ENCODE measurements around the gene DIP2A. TPM values are rescaled to one million over a fixed set of nuclear protein-coding genes. Genes with fewer than 3 reads are reported as not detected.

The DIP2A gene
- total RNA-seq, 1 donor from 2014 or later = 57.2 TPM

DNA sequence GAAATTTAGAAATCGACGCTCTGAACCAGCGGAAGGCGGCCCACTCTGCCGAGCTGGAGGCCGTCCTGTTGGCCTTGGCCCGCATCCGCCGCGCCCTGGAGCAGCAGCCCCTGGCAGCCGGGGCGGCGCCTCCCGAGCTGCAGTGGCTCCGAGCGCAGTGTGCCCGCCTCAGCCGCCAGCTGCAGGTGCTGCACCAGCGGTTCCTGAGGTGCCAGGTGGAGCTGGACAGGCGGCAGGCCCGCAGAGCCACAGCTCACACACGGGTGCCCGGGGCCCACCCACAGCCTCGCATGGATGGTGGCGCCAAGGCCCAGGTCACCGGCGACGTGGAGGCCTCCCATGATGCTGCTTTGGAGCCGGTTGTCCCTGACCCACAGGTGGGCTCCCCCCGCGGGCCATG is 47.0 kb upstream of the DIP2A start:
- TF ChIP-seq, protein P1, sequence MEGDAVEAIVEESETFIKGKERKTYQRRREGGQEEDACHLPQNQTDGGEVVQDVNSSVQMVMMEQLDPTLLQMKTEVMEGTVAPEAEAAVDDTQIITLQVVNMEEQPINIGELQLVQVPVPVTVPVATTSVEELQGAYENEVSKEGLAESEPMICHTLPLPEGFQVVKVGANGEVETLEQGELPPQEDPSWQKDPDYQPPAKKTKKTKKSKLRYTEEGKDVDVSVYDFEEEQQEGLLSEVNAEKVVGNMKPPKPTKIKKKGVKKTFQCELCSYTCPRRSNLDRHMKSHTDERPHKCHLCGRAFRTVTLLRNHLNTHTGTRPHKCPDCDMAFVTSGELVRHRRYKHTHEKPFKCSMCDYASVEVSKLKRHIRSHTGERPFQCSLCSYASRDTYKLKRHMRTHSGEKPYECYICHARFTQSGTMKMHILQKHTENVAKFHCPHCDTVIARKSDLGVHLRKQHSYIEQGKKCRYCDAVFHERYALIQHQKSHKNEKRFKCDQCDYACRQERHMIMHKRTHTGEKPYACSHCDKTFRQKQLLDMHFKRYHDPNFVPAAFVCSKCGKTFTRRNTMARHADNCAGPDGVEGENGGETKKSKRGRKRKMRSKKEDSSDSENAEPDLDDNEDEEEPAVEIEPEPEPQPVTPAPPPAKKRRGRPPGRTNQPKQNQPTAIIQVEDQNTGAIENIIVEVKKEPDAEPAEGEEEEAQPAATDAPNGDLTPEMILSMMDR (IDR thresholded peaks at IDR 0.05; ENCODE audit: unreplicated experiment) = no peak

DNA sequence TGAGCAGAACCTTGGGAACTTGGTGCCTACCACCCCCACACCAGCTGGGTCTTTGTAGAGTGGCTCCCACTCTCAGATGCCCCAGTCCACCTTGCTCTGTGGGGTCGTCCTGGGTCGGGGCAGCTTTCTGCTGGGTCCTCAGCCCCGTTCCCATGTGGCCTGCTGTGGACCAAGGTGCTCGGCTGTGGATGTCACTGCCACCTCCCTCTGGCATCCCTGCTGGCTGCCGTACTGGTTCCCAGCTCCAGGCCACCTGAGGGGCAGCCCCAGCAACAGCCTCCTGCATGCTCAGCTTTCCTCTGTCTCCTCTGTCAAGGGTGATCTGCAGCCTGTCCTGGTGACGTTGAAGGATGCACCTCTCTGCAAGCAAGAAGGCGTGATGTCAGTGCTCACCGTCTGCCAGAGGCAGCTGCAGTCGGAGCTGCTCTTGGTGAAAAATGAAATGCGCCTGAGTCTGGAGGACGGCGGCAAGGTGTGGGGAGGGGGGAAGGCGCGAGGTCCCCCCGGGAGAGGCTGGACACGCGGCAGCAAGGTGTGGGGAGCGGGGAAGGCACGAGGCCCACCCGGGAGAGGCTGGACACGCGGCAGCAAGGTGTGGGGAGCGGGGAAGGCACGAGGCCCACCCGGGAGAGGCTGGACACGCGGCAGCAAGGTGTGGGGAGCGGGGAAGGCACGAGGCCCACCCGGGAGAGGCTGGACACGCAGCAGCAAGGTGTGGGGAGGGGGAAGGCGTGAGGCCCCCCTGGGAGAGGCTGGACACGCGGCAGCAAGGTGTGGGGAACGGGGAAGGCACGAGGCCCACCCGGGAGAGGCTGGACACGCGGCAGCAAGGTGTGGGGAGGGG is 45.9 kb upstream of the DIP2A start:
- TF ChIP-seq, protein P1 (IDR thresholded peaks at IDR 0.05; ENCODE audit: unreplicated experiment) = no peak
- Mint-ChIP-seq H3K36me3 (peaks cover 20% of the 10 kb centered on the region), H3K9me3 (no peaks in the 10 kb centered on the region), H3K4me1 (peaks cover 2% of the 10 kb centered on the region), H3K27ac (no peak overlapping the region), H3K27me3 (ENCODE audit: low read depth) (no peaks in the 10 kb centered on the region), H3K4me3 (no peak overlapping the region)
- DNase-seq (ENCODE audit: low spot score in 2 of 2, unreplicated experiment in 2 of 2) = no peak

More for the DNA sequence above, 47.0 kb upstream of the DIP2A start:
- DNase-seq (ENCODE audit: low spot score in 2 of 2, unreplicated experiment in 2 of 2) = no peak
- no peak overlapping the region for H3K27ac Mint-ChIP-seq
- H3K4me3 Mint-ChIP-seq = no peak overlapping the region
- no peaks in the 10 kb centered on the region for H3K27me3 Mint-ChIP-seq (ENCODE audit: low read depth)
- peaks cover 2% of the 10 kb centered on the region for H3K4me1 Mint-ChIP-seq
- H3K9me3 Mint-ChIP-seq = peaks cover 3% of the 10 kb centered on the region
- peaks cover 26% of the 10 kb centered on the region for H3K36me3 Mint-ChIP-seq

DNA sequence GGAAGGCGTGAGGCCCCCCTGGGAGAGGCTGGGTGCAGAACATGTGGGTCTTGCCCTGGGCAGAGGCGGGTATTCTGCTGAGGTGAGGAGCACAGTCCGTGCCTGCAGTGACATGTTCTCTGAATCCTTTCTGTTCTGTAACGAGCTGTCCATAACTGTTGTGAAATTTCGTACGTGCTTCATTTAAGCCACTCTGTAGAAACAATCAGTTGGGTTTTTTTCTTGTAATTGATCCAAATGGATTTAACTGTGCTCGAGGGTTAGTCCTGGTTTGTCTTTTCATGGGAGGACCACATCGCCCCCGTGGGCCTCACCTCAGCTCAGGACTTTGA is 45.4 kb upstream of the DIP2A start:
- Mint-ChIP-seq H3K27ac (no peak overlapping the region), H3K27me3 (ENCODE audit: low read depth) (no peaks in the 10 kb centered on the region), H3K4me1 (peaks cover 2% of the 10 kb centered on the region), H3K9me3 (no peaks in the 10 kb centered on the region), H3K36me3 (peaks cover 19% of the 10 kb centered on the region), H3K4me3 (no peak overlapping the region)
- no peak for DNase-seq (ENCODE audit: low spot score in 2 of 2, unreplicated experiment in 2 of 2)
- TF ChIP-seq, protein P1 (IDR thresholded peaks at IDR 0.05; ENCODE audit: unreplicated experiment) = no peak

DNA sequence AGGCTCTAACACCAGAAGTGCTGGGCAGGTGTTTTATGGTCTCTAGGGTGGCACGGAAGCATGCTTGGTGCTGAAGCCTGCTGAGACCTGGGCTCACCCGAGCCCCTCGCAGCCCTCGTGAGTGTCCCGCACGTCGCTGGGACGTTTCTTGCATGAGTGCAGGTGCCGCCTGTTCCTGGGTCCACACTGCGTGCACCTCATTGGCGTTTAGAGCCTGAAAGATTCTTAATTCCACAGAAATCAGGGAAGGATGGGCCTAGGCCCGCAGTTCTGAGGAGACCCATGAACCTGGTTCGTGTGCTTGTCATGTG is 43.8 kb upstream of the DIP2A start:
- peaks cover 22% of the 10 kb centered on the region for H3K36me3 Mint-ChIP-seq
- DNase-seq (ENCODE audit: low spot score in 2 of 2, unreplicated experiment in 2 of 2) = no peak
- H3K27me3 Mint-ChIP-seq (ENCODE audit: low read depth) = no peaks in the 10 kb centered on the region
- H3K4me1 Mint-ChIP-seq = peaks cover 2% of the 10 kb centered on the region
- no peak overlapping the region for H3K27ac Mint-ChIP-seq
- H3K9me3 Mint-ChIP-seq = no peaks in the 10 kb centered on the region
- no peak overlapping the region for H3K4me3 Mint-ChIP-seq
- TF ChIP-seq, protein P1 (IDR thresholded peaks at IDR 0.05; ENCODE audit: unreplicated experiment) = no peak

DNA sequence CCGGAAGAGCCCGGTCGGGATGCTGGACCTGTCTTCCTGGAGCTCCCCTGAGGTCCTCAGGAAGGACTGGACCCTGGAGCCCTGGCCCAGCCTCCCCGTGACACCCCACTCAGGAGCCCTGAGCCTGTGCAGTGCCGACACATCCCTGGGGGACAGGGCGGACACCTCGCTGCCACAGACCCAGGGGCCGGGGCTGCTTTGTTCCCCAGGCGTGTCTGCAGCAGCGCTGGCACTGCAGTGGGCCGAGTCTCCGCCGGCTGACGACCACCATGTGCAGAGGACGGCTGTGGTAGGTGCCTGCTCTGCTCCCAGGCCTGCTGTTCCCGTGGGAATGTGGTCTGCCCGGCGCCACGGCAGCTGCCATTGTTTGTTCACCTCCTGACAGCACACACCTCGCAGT is 42.1 kb upstream of the DIP2A start:
- DNase-seq (ENCODE audit: low spot score in 2 of 2, unreplicated experiment in 2 of 2) = no peak
- Mint-ChIP-seq H3K27ac (no peak overlapping the region), H3K27me3 (ENCODE audit: low read depth) (no peaks in the 10 kb centered on the region), H3K4me1 (peaks cover 2% of the 10 kb centered on the region), H3K36me3 (peaks cover 25% of the 10 kb centered on the region), H3K4me3 (no peak overlapping the region), H3K9me3 (no peaks in the 10 kb centered on the region)
- TF ChIP-seq, protein P1 (IDR thresholded peaks at IDR 0.05; ENCODE audit: unreplicated experiment) = no peak
